SK-MEL-5 (cell line): ENCODE measurements around the gene SC5D. TPM values are rescaled to one million over a fixed set of nuclear protein-coding genes. Genes with fewer than 3 reads are reported as not detected.
A peak's percentile ranks its signal among the peaks of the same experiment; 100 is the strongest.

Experiments
- DNase-seq: peaks from one replicate; pipeline ENCODE4 v3.0.0-alpha.2; 2016; ENCODE audit warnings: low read depth, low spot score
- in situ Hi-C: cut with HindIII; loops from 2 replicates; pipeline ENCODE4 v1.10.0; 2016; ENCODE audit warnings: low sequenced_read_pairs, high pct_unique_total_duplicates, low pct_unique_long_range_greater_than_20kb
- total RNA-seq: library from RNA; depleted of rRNA; stranded (reverse); fragments of >200 nt; shearing (Covaris generic); gene quantifications from 2 replicates; pipeline ENCODE4 v1.2.3, GENCODE V29; 2014

SC5D gene
- total RNA-seq, 1 experiment from 2014 or later = 44.9 TPM

DNA sequence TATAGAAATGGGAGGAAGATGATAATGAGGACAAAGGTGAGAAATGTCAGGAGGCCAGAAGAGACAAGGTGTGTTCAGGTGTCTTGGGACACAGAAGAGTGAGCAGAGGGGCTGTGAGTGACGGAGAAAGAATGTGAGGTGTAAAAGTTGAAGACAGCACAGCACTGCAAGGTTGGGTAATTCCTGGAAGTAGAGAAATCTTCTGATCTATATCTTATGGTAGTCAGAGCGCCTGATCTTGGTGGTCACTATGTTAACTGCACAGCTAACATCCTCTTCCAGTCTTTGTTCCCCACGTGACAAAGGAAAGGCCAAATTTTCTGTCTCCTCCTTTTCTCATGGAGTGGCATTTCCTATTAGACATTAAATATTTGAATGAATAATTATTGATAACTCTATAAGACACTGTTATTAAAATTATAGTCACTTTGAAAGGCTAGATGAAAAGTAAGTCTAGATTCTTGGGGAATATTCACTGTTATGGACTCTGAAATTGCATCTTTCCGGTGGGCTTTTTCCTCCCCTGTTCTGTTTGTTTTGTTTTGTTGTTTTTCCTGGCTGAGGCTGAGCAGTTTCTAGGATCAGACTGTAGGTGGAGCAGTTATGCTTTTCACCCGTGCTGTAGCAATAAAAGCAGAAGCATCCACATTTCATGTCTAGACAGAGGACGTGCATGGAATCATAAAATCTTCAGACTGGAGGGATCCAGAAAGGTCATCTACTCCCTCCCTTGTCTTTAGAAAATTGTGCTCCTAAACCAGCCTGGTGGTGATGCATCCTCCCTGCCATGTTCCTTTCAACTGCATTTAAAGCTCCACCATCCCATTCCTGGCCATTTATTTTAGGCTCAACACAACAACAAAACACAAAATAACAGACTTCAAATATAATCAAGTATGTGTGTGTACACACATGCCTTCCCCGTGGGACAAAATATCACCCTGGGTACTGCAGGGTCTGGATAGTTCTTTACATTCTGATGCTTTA lies 26.6 kb downstream of the SC5D start:
- DNase-seq = peak; percentile 65
- in situ Hi-C loops = no loop called here

- in situ Hi-C loops = no loop called here
- DNase-seq = peak; percentile 43
Measured at GRCh38 chr11:121321614-121322243, 29.2 kb downstream of the SC5D start.

GRCh38 chr11:121323046-121323607 lies 30.6 kb downstream of the SC5D start:
- in situ Hi-C loops = no loop called here
- DNase-seq = peak; percentile 31

GRCh38 chr11:121326230-121326629 lies 33.7 kb downstream of the SC5D start:
- in situ Hi-C loops = no loop called here
- DNase-seq = no peak

- DNase-seq = no peak
- in situ Hi-C loops = no loop called here
Measured at GRCh38 chr11:121327553-121327952, 35.0 kb downstream of the SC5D start.

GRCh38 chr11:121328176-121328966 lies 35.8 kb downstream of the SC5D start:
- DNase-seq = no peak
- in situ Hi-C loops = no loop called here

DNA sequence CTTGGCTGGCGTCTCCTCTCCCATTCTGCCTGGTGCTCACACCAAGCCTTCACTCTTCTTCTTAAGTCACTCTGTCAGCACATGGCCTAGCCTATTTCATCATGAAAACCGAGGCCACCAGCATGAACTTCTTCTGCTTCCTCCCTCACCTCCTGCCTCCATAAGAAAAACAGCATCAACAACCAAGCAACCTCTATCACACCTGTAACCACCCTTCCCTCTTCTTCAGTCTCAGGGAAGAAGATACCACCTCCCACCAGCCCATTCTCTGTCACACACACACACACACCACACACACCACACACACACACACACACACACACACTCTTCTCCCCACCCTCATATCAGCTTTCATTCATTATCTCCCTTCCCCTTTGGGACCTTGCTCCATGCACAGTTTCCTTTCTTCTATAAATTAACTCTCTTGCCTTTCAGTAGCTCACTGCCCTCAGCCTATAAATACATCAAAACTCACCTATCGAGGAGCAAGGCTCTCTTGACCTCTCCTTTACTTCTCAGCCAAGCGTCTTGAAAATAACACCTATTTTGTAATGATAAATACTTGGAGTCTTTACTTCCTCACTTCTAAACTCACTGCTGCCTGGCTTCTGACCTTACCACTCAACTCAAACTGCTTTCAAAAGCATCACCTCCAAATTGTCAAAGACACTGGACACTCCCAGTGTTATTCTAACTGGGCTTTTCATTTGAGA lies 36.6 kb downstream of the SC5D start:
- in situ Hi-C loops = no loop called here
- no peak for DNase-seq

- DNase-seq = no peak
- in situ Hi-C loops = no loop called here
Measured at GRCh38 chr11:121329781-121330395, 37.3 kb downstream of the SC5D start.

DNA sequence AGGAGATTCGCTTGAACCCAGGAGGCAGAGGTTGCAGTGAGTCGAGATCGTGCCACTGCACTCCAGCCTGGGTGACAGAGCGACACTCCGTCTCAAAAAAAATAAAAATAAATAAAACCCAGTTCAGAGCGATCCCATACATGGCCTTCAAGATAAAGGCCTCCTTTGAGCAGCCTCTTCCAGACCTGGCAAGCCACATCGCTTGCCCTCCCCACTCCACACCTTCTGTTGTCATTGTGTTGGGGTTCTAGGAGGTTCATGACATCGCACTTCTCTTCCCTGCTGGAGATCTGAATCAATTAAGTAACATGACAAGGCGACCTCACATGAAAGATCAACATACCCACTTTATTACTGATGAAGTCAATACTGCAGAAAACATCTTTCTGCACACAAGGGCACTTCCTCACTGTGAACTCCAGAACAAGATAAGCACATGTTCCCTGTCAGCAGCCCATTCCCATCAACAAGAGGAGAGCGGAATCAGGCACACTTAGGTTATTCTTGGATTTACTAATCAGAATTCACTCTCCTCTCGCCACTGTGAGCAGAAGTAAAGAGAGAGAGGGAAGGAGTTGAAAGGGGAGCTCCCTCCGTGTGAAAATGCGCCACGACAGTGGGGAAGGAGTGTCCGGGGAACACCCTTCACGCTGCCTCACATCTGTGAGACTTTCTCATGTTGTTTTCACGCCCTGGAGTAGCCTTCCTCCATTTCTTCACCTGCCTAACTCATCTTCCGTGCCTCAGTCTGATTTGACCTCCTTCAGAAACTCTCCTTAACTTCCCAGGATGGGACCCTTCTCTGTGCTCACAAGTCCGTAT lies 38.3 kb downstream of the SC5D start:
- DNase-seq = no peak
- in situ Hi-C loops = no loop called here

- peak; percentile 7 for DNase-seq
- in situ Hi-C loops = no loop called here
Measured at GRCh38 chr11:121334973-121335710, 42.6 kb downstream of the SC5D start.

DNA sequence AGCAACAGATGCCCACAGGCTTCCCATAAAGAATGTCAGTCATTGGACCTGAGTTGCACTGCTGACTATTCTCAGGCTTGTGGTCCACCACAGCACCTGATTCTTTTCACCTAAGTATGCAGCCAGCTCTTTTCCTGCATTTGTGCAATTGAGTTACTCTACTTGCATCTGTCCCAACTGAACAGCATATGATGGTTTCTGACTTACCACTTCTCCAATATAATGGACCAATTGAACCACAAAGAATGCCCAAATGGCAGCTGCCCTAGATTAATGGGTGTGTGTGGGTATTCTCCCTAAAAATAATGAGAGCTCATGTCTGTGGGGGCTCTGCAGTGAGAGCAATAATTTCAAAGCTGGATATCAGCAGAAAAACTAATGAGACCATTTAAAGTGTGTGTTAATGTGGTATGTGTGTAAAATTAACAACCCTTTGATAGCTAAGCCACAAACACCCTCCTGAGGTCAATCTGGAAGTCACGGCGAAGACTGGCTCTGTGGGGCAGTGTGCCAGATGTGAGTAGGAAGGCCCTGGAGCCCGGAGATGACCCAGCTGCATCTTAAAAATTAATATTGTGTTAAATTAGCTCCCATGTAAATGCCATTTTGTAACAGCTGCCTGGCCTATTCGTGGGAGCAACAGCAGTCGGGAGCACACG lies 43.8 kb downstream of the SC5D start:
- DNase-seq = no peak
- in situ Hi-C loops = no loop called here

GRCh38 chr11:121337078-121337477 lies 44.5 kb downstream of the SC5D start:
- in situ Hi-C loops = no loop called here
- no peak for DNase-seq

DNA sequence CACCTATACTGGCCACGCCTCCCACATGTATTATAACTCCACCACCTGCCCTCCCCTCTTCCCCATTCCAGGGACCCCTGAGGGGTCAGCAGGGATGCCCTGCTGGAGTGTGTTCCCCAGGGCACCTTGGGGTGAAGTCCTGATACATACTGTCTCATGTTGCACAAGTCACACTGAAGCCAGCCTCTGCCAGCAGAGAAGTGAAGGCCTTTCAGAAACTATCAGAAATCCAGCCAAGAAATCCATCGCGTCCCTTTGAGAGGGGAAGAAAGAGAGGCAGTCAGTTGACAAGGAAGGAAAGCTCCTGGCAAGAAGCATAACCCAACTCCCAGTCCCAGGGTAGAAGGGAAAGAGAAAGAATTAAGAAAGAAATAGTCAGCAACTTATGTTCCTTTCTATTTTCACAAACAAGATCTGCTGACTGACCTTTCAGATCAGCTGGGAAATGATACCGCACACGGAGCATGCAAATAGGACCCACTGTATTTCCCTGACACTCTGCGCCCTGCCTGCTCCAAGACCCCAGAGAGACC lies 45.2 kb downstream of the SC5D start:
- DNase-seq = no peak
- in situ Hi-C loops = no loop called here

GRCh38 chr11:121338536-121338935 lies 46.0 kb downstream of the SC5D start:
- no peak for DNase-seq
- in situ Hi-C loops = no loop called here

GRCh38 chr11:121340032-121340580 lies 47.5 kb downstream of the SC5D start:
- in situ Hi-C loops = no loop called here
- DNase-seq = no peak
